Activated T-cell treated with anti-CD3 and anti-CD28 coated beads for 1 hour (primary cell): Measurements from ENCODE around the gene MICAL3.

Source experiments
- DNase-seq: peaks from one replicate; pipeline ENCODE4 v3.0.0-alpha.2; 2020; ENCODE audit warnings: low read depth

Gene MICAL3

DNA sequence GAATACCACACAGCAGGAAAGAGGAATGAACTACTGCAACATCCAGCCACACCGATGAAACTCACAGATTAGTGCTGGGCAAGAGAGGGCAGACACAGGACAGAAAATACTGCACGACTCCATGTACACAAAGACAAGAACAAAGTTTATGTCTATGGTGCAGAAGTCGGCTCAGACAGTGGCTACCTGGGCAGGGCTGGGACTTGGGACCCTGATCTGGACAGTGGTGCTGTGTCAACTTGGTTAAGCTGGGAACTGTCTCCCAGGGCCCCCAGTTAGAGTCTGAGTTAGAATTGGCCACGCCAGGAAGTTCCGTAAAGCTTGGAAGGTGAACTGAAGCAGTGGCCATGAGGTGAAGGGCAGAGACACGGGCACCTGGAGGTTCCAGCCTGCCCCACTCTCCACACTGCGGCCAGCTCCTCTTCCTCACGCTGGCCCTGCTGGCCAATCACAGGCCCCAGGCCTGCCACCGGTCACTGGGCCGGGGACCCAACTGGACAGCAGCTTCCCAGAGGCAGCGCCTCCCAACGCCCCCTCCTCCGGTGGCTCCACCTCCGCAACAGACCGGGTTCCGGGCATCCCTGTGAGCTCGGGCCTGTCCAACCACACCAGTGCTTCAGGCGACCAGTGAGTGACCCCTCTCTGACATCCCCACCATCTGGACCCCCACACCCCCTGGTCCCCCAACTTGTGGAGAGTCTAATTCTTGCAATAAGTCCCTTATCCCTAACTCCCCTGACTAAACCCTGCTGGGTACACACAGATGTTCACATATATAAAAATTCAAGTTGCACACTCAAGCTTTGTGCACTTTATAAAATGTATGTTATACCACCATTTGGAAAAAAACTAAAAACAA, 93.7 kb downstream of the MICAL3 start:
- no peak for DNase-seq

DNA sequence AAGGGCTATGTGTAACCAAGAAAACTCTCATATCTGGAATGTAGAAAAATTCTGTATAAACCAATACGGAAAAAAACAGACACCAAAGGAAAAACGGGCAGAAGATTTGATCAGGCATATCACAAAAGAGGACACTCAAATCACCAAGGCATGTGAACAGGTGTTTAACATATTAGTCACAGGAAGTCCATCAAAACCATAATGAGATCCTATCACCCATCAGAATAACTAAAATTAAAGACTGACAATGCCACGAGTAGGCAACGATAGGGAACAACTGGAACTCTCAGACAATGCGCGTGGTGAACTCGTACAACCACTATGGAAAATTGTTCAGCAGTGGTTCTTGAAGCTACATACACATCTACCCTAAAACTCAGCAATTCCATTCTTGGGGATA, 94.5 kb downstream of the MICAL3 start:
- no peak for DNase-seq

DNA sequence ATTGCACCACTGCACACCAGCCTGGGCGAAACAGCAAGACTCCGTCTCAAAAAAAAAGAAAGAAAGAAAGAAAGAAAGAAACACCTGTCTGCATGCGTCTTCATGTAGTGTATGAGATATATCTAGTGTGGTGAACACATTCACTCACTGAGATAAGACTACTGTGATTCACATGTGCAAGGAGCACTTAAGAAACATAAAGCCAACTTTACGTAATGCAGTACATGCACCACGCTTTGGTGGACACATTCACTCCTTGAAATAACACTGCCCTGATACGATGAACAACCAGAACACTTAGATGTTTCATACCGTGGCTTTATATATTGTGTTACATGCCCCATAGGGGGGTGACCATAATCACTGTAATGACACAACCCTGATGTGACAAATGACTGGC, 96.0 kb downstream of the MICAL3 start:
- DNase-seq, result no peak

DNA sequence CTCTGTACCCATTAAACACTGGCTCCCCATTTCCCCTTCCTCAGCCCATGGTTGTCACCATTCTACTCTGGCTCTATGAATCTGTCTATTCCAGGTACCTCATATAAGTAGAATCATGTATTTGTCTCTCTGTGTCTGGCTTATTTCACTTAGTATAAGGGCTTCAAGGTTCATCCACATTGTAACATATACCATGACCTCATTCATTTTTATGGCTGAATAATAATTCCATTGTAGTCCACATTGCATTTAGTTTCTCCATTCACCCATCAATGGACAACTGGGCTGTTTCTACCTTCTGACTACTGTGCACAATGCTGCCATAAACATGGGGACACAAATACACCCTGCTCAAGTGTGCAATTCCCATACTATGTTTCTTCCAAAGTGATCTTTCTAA, 97.3 kb downstream of the MICAL3 start:
- no peak for DNase-seq

DNA sequence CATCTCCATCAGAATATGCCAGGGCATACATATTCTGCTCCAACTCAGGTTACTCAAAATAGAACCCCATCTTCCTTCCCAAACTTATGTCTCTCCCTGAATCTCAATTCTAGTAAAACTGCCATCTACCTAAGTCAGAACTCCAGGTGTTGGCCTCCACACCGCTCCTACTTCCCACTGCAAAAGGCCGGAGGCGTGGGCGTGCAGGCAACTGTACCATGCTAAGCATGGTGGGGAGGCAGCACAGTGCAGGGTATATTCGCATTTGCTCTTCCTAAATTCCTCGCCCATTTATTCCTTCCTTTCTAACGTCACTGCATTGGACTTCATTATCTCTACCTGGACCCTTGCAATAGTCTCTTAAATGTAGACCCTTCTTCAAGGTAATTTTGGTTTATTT, 97.8 kb downstream of the MICAL3 start:
- DNase-seq, result no peak

DNA sequence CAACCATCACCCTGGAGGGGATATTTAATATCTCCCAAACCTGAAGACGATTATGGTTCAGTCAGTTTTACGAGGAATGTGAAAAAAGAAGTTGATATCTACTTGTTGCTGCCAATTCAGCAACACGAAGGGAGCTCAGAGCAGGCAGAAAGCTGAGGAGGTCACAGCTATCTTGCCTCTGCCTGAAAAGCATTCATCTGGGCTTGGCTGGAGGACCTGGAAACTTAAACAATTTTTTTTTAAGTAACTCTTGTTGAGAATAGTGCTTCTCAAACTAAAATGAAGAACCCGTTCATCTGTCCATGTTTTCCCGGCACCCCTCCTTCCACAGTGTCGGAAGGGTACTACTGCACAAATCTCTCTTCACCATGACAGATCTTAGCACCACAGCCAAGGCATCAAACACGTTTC, 98.9 kb downstream of the MICAL3 start:
- no peak for DNase-seq

DNA sequence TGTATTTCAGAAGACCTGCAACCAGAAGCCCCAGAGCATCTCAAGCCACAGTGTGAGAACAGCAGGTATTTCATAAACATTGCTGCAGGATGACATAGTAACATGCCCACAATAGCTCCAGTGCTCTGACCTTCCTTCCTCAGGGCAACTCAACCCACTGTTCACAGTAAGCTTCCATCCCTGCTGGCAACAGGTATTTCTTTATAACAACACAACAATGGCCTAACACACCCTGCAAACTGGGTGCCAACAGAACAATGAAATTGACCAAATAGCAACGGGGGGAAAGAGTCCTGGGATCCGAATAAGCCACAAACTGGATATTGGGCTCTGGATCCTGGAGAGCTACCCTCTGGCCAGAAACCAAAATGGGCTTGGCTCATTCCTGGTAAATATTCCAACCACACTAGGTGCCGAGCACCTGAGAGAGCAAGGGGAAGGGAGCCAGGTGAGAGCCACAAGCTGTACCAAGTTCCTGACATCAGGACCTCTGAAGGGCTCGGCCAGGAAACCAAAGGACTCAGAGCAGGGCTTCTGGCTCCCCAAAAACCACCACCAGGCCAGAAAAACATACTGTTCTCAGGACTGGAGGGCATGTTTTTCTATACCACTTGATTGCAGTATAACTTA, 99.5 kb downstream of the MICAL3 start:
- DNase-seq, result no peak

DNA sequence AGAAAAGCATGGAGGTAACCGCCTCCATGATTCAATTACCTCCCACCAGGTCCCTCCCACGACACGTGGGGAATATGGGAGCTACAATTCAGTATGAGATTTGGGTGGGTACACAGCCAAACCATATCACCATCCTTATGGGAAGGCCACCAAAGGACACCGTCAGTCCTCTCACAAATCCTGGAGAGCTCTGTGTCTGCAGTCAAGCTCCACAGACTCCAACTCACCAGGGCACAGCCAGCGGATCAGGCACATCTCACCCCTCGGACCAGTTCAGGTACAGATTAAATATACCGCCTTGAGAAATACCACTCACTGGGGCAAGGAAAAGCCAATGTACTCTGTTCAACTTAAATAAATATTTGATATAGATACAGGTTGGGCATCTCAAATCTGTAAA, 100.3 kb downstream of the MICAL3 start:
- DNase-seq, result no peak

DNA sequence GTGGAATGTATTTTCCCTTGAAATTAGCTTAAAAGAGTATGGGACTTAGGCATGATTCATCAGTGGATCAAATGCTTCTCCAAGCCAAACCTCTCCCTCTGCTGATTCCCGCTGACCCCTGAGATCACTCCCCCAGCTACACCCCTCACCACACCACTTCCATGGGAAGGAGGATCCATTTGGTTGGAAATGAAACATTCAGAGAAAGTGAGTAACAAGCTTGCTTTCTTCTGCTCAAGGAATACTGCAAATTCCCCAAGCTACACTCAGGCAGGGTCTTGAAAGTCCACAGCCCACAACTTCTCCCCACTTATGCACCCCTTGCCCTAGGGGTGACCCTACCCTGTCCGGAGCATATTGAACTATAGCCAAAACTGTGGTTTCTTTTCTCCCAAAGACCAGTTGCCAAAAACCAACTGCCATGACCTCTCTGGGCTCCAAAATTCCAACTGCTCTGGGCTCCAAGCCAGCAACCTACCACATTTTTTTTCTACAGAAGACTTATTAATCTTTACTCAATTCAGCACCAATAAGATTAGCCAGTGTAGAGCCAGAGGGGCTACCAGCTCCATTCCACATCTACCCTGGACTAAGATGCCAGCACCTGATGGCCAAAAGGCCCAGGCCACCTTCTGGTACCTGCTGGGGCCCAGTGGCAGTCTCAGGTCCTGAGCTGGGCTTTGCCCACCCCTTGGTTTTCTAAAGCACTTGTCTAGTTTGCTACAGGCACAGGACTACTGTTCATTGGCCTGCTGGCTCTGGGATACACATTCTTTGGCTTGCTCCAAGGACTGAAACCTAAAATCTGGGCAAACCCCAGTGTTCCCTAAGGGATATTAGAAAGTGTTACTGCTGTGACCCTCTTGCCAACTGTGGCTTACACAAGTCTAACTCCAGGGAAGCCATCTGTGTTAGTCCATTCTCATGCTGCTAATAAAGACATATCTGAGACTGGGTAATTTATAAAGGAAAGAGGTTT, 101.1 kb downstream of the MICAL3 start:
- DNase-seq, result no peak

DNA sequence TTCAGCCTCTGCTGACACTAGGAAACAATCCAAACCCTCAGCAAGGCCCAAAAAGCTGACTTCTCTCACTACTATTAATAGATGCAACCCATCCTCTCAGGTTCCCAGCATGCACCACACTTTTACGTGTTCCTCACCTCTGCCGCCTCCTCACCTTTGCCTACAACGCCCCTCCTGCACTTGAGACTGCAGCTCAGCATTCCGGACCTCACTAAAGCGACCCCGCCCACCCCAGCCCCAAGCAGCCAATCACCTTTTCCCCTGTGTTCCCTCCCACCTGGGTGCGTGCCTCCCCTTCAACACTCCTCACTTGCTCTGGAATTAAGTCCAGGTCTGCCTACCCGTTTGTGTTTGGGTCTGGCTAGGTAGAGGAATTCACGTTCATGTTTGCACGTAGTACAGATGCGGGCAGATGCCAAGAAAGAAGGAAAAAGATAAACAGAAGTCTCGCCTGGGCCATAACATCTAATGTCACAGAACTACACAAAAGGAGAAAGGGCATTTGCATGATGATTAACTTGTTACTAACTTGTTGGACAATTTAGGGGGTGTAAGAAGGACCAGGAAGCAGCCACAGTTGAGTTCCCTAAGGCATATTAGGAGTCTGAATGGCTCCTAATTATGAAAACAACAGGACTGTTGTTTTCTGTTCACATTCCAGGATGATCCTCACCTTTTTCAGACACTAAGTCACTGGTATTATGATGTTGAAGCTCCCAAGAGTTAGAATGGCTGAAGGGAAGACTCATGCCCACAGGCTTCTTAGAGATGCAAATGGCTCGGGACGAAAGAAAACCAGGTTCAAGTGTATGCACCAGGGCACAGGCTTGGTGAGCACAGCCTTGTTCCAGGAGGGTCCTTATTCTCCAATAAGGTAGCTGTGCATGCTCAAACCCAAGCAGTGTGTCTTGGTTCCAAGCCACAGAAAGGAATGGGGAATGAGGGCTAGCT, 102.2 kb downstream of the MICAL3 start:
- DNase-seq, result no peak

DNA sequence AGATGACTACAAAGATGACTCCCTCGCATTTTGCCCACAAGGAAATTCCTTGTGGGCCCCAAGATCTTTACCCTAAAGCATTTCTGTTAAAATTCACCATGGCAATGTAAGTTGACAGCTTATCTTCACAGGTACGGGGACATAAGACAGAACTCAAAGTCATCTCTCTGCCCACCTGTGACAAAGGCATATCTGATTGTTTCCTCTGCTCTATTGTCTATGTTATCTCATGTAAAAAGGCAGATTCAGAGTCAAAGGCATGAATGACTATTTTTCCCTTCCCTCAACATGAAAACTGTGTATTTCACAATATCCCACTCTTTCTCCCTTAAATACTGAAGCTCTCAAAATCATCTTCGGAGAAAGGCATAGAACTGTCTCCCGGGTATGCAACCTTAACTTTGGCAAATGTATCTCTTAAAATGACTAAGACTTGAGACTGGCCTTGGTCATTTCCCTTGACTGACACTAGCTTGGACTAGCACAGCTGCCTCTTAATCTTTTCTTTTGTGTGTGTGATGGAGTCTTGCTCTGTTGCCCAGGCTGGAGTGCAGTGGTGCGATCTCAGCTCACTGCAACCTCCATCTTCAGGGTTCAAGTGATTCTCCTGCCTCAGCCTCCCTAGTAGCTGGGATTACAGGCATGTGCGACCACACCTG, 103.2 kb downstream of the MICAL3 start:
- no peak for DNase-seq

DNA sequence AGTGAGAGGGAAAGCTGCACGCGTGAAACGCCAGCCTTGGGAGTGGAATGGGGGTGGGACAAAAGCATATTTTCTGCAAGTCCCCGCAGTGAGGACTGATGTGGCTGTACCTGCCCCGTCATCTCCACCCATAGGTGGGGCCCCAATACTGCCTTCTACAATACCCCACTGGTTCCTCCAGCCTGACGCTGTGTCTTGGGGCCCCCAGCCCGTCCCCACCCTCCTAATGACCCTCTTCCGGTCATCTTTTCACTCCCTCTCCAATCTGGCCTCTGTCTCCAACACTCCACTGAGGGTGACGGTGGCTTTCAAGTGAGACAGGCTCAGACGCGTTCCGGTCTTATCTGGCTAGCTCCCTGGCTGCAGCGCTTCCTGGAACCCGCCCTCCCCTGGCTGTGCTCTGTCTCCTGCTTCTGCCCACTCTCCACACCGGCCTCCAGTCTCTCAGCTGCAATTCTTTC, 104.2 kb downstream of the MICAL3 start:
- DNase-seq, result no peak

DNA sequence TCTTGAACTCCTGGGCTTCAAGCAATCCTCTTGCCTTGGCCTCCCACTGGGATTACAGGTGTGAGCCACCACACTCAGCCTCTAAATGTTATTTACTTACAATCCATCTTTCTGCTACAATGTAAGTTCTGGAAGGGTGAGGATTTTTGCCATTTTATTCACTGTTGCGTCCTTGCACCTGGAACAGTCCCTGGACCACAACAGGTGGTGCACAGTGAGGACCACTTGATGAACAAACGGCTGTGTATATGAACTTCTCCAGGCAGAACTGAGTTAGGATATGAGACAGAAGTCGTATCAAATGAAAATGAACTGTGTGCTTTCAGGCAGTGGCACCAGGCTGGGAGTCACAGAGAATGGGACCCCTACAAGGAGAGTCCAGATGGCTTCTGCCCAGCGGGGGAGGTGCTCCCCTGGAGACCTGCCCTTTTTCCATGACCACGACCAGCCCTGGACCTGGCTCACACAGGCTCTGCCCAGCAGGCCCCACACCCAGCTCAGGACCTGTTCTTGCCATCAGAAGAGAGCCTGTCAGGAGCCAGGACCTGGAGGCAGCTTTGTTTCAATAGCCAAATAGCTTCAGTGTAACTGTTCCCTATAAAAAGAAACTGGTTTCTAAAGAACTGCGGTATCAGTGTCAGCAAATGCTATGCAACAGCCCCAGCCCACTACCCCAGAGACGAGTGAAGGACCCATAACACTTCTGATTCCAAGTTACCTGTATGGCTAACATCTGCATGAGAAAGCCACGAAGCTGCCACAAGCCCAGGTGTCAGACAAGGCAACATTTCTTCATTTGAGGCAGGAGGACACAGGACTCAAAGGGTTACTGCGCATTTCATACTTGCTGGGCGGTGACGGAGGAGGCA, 104.9 kb downstream of the MICAL3 start:
- no peak for DNase-seq

DNA sequence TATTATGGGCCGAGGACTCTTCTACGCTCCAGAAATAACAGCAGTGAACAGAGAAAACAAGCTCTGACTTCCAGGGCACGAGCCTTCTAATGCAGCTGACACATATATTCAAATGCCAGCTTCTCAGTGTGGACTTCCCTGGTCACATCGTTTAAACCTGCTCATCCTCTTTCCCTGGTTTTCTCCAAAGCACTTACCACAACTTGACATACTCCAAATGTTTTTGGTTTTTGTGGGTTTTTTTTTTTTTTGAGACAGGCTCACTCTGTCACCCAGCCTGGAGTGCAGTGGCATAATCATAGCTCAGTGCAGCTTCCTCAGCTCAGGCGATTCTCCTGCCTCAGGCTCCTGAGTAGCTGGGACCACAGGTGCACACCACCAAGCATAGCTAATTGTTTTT, 105.5 kb downstream of the MICAL3 start:
- no peak for DNase-seq

DNA sequence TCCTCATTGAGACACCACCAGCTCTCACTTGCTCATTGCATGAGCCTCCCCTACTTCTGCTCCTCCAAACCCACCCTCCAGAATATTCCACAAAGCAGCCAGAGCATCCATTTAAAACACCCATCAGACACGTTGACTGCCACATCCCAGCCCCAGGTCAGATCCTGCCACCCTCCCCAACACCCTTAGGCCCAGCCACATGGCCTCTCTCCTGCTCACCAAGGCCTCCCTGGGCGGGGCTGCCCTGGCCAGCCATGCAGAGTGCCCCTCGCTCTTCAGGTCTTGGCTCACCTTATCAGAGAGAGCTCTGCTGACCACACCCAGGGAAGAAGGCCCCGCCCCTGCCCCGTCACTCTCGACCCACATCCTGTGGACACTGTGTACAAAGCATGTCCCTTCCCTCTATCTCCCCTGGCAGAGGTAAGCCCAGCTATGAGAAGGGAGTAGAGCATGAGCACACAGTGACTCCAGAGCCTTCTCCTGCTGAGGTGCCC, 106.8 kb downstream of the MICAL3 start:
- DNase-seq, result no peak

DNA sequence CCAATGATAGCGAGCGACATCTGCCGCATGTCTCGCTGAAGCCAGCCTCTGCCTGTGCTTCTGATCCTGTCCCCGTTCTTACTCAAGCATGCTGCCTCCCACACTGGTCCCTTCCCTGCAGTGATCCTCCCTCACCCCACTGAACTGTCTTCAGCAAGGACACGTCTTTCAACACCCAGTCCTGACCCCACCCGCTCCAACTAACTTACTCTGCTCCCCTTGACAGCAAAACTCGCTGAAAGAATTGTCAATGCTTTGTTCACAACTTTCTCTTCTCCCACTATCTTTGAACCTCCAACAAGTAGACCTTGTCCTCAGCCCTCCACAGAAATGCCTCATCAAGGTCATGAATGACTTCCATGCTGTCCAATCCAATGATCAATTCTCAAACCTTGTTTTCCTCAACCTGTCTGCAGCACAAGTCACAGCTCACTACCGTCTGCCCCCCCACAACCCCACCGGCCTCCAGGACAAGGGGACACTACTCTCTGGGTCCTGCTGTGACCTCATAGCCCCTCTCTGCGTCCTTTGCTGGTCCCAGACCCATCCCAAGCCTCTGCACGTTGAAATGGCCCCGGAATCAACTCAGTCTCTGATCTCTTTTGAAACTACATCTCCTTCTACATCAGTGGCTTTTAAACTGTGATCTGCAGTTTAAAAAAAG, 108.0 kb downstream of the MICAL3 start:
- no peak for DNase-seq

DNA sequence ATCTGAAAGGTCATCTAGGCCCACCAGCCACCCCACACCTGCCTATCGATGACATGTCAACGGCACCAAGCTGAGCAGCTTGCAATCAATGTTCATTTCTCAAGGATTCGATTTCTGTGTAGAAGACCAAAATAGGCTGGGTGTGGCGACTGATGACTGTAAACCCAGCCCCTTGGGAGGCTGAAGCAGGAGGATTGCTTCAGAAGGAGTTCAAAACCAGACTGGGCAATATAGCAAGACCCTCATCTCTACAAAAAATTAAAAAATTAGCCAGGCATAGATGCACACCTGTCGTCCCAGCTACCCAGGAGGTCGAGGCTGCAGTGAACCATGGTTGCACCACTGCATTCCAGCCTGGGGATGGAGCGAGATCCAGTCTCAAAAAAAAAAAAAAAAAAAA, 108.7 kb downstream of the MICAL3 start:
- DNase-seq, result no peak

DNA sequence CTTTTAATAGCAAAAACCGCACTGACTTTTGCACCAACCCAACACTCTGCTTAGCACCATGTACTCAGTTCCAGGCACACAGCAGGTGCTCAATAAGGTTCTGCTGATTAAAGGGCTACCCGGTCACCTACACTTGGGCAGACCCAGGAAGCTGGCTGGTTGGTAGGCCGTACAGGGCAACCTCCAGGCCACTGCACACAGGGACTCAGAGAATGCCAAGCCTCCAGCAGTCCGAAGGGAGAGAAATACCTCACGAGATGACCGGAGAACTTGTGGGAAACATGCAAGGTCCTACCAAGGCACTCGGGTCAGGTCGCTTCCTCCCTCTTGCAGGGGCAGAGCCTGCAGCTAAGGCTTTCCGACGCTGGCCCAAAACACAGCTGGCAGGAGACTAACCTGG, 109.2 kb downstream of the MICAL3 start:
- DNase-seq, result no peak

DNA sequence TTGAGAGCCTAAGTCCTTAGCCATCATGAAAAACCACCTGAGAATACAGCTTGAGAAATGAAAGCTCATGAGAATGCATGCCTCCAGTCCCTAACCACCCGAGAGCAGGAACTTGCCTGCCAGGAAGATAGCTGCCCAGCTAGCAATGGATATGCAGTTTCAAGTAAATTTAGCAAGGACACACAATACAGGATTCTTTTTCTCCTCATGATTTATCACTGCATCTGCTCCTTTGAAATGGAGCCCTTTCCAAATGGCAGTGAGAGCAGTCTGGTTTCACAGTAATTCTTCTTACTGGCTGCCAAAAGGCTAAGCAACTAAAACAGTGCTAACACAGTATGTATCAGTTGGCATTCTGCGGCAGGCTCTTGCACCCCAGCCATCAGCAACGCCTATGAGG, 109.9 kb downstream of the MICAL3 start:
- no peak for DNase-seq
